ENCODE data around the gene SCAPER.
A peak's percentile ranks its signal among the peaks of the same experiment; 100 is the strongest.

Gene SCAPER

GRCh38 chr15:76426941-76427340, 478.2 kb downstream of the SCAPER start:
- no peak for DNase-seq (ENCODE audit: low spot score)

- DNase-seq (ENCODE audit: low spot score), result no peak
Observed at GRCh38 chr15:76418352-76419140, 486.6 kb downstream of the SCAPER start.

- no peak for DNase-seq (ENCODE audit: low spot score)
Observed at GRCh38 chr15:76401285-76401684, 503.9 kb downstream of the SCAPER start.

DNA sequence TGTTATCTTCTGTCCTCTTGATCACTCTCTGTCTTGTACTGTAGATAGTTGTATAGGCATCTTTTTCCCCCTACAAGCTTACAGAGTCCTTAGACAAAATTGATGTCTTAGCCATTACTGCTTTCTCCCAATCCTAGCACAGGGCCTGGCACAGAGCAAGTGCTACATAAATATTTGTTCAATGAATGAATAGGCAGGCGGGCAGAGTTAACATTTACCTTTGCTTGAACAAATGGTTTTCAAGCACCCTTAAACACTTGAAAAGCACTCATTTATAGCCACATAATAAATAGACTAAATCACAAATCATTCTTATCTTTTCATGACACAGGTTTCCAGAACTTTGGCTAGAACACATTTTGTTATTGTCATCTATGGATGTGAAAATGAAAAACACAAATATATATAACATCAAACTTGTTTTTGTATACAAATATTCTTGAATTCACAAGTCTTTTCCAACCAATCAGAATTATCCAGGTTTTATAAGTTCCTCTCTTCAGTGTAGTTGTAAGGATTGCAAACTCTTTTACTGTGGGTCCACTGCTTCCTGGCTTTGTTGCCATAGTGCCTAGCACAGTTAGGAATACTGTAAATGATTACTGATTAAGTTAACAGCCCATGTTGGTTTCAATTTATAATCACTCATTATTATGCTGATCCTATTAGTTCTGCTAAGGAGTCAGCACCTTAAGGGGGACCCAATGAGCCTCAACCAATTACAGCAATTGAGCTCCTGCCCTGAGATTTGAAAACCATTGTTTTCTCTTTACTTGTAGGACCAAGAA, 506.6 kb downstream of the SCAPER start:
- peak; percentile 24 for DNase-seq (ENCODE audit: low spot score)

DNA sequence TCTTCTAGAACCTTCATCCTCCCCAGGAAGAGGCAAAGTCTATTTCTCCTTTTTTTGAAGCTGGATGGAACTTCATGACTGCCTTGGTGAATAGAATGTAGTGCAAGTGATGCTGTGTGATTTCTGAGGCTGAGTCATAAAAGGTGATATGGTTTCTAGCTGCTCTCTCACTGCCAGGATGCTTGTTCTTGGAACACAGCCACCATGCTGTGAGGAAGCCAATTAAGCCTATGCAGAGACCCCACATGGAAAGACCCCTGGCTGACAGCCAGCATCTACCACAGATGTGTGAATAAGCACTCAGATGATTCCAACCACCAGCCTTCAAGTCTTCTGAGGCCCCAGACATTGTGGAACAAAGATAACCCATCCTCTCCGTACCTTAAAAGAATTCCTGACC, 511.5 kb downstream of the SCAPER start:
- DNase-seq (ENCODE audit: low spot score), result peak; percentile 70

DNA sequence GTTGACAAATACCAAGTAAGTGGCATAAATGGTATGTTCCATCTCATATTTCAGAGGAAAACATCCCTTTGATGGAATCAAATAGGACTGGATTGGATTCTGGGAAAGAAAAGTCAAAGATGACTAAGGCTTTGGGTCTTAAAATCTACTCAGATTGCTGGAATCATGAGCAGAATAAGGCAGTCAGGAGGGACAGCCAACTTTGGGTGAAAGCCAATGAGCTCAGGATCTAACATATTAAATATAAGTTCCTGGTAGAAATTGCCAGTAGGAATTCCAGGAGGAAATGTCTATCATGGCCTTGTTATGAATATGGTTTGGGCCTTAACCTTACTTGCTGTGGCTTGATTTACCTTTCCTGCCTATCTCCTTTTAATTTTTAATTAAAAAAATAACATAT, 513.3 kb downstream of the SCAPER start:
- no peak for DNase-seq (ENCODE audit: low spot score)

DNA sequence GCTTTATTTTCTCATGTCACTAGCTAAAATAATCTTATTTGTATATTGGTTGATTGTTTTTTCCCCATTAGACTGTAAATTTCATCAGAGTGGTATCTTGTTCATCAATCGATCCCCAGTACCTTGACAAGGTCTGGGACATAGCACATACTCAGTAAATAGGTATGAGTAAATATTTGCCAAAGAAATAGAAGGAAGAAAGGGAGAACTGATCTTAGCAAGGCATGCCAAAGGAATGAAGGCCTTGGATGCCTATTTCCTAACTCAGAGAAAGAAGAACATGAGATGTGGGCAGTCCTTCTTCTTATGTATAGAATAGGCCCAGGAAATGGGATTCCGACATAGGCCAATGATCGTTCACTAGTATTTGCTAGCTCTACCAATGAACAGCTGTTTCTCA, 513.8 kb downstream of the SCAPER start:
- DNase-seq (ENCODE audit: low spot score), result no peak

GRCh38 chr15:76390571-76390970, 514.6 kb downstream of the SCAPER start:
- no peak for DNase-seq (ENCODE audit: low spot score)

DNA sequence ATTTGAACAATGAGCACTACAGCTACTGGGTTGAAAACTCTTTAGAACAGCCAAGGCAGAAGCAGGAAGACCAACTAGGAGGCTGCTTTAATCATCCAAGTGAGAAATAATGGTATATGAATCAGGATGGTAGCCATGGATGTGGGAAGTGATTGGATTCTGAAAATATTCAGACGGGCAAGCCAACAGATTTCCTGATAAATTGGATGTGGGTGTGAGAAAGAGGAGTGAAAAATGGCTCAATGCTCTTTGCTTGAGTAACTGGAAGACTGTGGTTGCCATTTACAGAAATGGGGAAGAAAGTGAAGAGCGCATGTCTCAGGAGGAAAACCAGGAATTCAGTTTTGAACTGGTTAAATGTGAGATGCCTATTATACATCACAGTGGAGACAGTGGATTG, 518.2 kb downstream of the SCAPER start:
- DNase-seq (ENCODE audit: low spot score), result peak; percentile 4

DNA sequence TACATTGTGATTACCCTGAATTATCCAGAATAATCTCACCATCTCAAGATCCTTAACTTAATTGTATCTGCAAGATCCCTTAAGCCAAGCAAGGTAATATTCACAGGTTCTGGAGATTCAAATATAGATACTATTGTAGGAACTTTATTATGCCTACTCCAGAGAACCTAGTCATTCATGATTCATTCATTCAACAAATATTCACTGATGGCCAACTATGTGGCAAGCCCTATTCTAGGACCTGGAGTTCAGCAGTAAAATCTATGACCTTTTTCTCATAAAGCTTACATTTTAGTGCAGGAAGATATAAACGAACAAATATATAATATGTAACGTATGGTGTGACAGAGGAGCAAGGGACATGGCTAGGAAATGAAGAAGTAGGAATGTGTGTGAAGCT, 519.0 kb downstream of the SCAPER start:
- no peak for DNase-seq (ENCODE audit: low spot score)

DNA sequence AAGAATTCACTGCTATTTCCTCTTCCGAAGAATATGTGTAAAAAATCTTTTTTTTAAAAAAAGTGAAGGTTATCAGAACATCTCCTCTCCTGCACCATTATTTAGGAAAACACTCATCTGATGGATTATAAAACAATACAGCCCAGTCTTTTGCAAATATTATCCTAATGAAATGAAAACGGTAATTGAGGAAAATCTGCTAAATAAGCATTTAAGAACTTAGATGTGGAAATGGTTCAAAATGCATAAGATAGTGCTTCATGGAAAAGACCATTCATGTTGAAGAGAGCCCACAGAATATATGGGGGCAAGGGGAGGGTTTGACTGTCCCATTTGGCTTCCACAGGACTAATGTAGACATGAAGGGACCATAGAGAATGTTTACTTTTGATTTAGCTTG, 520.7 kb downstream of the SCAPER start:
- DNase-seq (ENCODE audit: low spot score), result no peak

- DNase-seq (ENCODE audit: low spot score), result no peak
Observed at GRCh38 chr15:76382987-76383728, 522.0 kb downstream of the SCAPER start.

DNA sequence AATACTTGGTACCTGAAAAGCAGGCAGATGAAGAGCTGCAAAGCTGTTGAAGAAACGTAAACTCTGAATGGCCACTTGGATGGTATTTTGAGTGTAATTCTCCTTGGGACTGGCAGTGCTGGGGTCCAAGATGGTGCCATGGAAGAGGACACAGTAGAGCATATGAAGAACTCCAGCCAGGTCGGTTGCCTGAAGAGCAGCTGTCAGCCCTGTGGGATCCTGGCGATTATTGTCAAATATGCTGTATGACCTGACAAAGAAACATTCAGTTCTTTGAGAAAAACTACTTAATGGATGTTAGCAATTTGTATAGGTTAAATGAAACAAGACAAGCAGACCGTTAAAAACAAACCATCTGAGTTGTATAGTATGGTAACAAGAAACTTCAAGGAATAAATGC, 523.8 kb downstream of the SCAPER start:
- DNase-seq (ENCODE audit: low spot score), result no peak

DNA sequence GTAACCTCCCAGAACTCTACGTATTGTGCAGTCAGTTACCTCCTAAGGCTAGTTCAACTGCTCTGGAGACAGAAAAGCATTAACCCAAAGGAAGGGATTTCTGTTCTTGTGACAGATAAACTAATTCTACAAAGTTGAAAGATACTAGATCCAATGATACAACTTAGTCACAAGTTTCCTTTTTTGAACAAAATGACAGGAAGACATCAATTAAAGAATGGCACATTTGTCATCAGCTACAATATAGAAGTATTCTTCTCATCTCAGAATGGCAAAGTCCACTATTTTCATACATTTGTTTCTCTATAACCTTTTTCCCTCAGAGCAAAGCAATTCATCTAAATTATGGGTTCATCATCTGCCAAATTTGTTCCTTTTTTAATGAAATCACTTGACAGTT, 524.9 kb downstream of the SCAPER start:
- no peak for DNase-seq (ENCODE audit: low spot score)

- no peak for DNase-seq (ENCODE audit: low spot score)
Observed at GRCh38 chr15:76378691-76379090, 526.4 kb downstream of the SCAPER start.

DNA sequence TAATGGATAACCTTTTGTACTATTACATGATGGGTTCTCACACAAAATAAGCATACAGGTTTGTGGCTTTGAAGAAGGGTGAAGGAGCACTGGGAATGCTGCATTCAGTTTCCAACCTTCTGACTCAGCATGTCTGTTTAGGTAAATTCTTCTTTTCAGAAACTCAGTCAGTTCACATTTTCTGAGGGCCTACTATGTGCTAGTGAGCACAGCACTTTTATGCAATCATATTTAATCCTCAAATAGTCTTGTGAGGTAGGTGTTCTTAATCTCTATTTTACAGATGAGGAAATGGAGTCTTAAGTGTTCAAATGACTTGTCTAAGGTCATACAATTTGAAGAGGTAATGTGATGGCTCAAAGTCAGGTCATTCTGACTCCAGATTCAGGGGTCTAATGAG, 527.4 kb downstream of the SCAPER start:
- no peak for DNase-seq (ENCODE audit: low spot score)

- no peak for DNase-seq (ENCODE audit: low spot score)
Observed at GRCh38 chr15:76377217-76377616, 527.9 kb downstream of the SCAPER start.

DNA sequence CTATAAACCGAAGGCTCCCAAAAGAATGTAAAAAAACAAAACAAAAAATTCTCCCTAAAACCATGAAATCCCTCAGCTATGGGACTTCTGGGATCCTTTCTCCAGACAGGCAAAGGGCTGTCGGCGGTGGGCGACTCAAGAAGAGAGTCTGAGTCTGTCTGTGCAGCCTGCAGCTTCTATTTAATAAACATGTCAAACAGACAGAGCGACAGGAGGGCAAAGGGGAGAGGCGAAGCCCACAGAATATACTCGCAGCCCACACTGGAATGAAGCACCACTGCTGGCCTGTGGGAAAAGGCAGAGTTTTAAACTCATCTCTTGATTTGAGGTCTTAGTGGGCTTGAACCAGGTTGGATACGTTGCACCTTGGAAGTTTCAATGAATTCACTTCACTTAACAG, 528.3 kb downstream of the SCAPER start:
- DNase-seq (ENCODE audit: low spot score), result no peak

DNA sequence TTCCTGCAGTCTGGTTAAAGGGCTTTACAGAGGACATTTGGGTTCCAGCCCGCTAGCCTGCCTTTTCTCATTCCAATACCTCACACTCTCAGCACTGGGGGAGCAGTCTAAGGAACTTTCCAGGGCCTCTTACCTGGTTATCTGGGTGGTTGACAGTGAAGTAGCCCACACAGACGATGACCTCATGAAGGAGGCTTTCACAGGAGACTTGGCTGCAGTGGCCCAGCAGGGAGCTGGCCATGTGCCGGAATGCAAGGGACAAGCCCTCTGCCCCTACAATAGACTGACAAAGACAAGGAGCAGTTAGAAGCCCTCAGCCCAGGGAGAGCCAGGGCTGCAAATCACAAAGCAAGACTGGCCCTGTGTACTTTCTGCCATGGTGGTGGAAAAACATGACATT, 529.1 kb downstream of the SCAPER start:
- peak; percentile 3 for DNase-seq (ENCODE audit: low spot score)

- no peak for DNase-seq (ENCODE audit: low spot score)
Observed at GRCh38 chr15:76368122-76368621, 537.0 kb downstream of the SCAPER start.

DNA sequence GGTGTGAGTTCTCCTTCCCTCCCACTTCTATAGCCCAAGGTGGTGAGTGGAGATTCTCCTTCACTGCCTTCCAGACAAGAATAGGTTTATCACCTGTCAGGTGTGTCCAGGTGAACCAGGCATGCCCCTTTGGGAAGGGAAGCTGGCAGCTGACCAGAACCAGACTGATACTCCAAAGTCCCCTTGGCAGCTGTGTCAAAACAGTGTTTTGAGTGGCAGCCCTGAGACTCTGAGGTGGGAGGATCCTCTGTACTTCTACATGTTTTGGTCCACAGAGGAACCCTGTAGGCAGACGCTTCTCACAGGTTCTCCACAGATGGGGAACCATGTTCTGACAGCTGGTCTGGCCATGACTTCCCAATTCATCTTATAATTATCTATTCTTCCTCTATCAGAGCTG, 538.4 kb downstream of the SCAPER start:
- DNase-seq (ENCODE audit: low spot score), result no peak

DNA sequence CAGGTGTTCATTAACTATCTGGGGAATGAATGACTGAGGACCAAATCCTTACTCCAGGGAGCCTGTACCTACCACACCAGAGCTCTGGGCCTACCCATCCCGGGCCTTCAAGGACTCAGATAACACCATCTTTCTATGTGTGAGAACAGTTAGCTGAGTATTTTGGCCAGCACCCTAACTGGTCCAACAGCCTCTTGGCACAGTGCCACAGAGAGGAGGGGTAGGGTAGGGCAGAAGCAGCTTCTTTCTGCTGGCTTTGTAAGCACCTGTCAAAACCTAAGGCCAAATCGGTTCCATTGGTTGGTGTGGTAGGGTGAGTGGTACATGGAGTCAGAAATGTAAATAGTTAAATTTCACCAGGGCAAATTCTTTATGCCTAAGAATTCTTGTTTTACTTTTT, 541.9 kb downstream of the SCAPER start:
- no peak for DNase-seq (ENCODE audit: low spot score)

- DNase-seq (ENCODE audit: low spot score), result no peak
Observed at GRCh38 chr15:76360416-76360815, 544.7 kb downstream of the SCAPER start.

Data from kidney tubule cell (primary cell).